H1 (cell line): ENCODE measurements around the gene GPR61. TPM values are rescaled to one million over a fixed set of nuclear protein-coding genes. Genes with fewer than 3 reads are reported as not detected.

Source experiments
- BACH1 ChIP-seq: IDR thresholded peaks from 2 replicates; pipeline ENCODE4 v1.6.1; 2012; ENCODE audit warnings: low read length, improper control_type of control experiment
- CHD2 ChIP-seq: IDR thresholded peaks from 2 replicates; pipeline ENCODE4 v1.6.1; 2012; ENCODE audit warnings: low read length, improper control_type of control experiment
- CHD7 ChIP-seq: fragments of 300-600 bp; sonication (generic); IDR thresholded peaks from 2 replicates; pipeline ENCODE4 v1.7.1; 2012; ENCODE audit warnings: low read length, moderate library complexity, mild to moderate bottlenecking, inconsistent platforms; ENCODE audit not compliant: insufficient replicate concordance
- CTCF ChIP-seq, 3 experiments: IDR thresholded peaks; 1 replicate in 2 of 3; 2 replicates in 1 of 3; pipeline versions ENCODE4 v1.5.1 to v1.6.1; 2011; ENCODE audit warnings: low read length in 3 of 3, mild to moderate bottlenecking in 3 of 3, inconsistent platforms in 2 of 3, low read depth in 1 of 3, moderate library complexity in 1 of 3; ENCODE audit not compliant: insufficient read depth in 1 of 3; ENCODE audit errors: control extremely low read depth in 1 of 3
- EGR1 ChIP-seq: IDR thresholded peaks from 2 replicates; pipeline ENCODE4 v1.6.1; 2011; ENCODE audit warnings: low read depth, low read length, borderline replicate concordance
- JUN ChIP-seq: IDR thresholded peaks from 2 replicates; pipeline ENCODE4 v1.6.1; 2011; ENCODE audit warnings: low read depth, mild to moderate bottlenecking, improper control_type of control experiment, low read length
- PHF8 ChIP-seq: fragments of 200-600 bp; sonication (generic); conservative IDR thresholded peaks from 2 replicates; pipeline ENCODE4 v1.7.1; 2012; ENCODE audit warnings: low read depth, mild to moderate bottlenecking, inconsistent platforms, low read length, moderate library complexity
- POLR2A ChIP-seq, 2 experiments: IDR thresholded peaks; 1 replicate in 1 of 2; 2 replicates in 1 of 2; pipeline ENCODE4 v1.6.1; 2011; ENCODE audit warnings: low read depth in 2 of 2, low read length in 2 of 2, mild to moderate bottlenecking in 2 of 2; ENCODE audit errors: control extremely low read depth in 1 of 2
- SP2 ChIP-seq: IDR thresholded peaks from 2 replicates; pipeline ENCODE4 v1.6.1; 2012; ENCODE audit warnings: mild to moderate bottlenecking, low read length, inconsistent platforms
- SP4 ChIP-seq: IDR thresholded peaks from 2 replicates; pipeline ENCODE4 v1.6.1; 2012; ENCODE audit warnings: low read length, inconsistent platforms
- TAF7 ChIP-seq: optimal IDR thresholded peaks from 2 replicates; pipeline ENCODE3; 2011; ENCODE audit warnings: low read depth, mild to moderate bottlenecking, inconsistent platforms, low read length, moderate library complexity, borderline replicate concordance
- polyA plus RNA-seq, 7 experiments: library from polyadenylated mRNA; depleted of rRNA in 3 of 7; stranded (reverse) in 5 of 7; unstranded in 2 of 7; fragments of >200 nt in 5 of 7; fragments of 200-250 nt in 2 of 7; gene quantifications; 1 replicate in 5 of 7; 2 replicates in 1 of 7; 4 replicates in 1 of 7; pipeline versions ENCODE4 v1.2.1 to v1.2.3, GENCODE V29; 2011 to 2013; ENCODE audit warnings: missing spikeins in 2 of 7, mixed read lengths in 2 of 7
- total RNA-seq: library from RNA; stranded (reverse); fragmentation: NEBNext Ultra II Directional; extraction: Animal tissue kit (Norgen Biotek cat#: 25700); gene quantifications from 2 replicates; pipeline ENCODE4 v1.2.1, GENCODE V29; 2021

Gene GPR61
- total and polyA plus RNA-seq, 2 of the 8 experiments (the other 6 are each of a cell fraction or from before 2014, with no cell fraction given) = 0.41 to 0.53 TPM

- no peak for TF ChIP-seq CHD7
- no peak for TF ChIP-seq POLR2A (IDR thresholded peaks at IDR 0.05; ENCODE audit: control extremely low read depth in 1 of 2, low read depth in 2 of 2, low read length in 2 of 2)
- TF ChIP-seq EGR1 = no peak
- no peak for TF ChIP-seq PHF8
- no peak for TF ChIP-seq BACH1
- TF ChIP-seq CTCF (IDR thresholded peaks at IDR 0.05; ENCODE audit: control extremely low read depth in 1 of 3, insufficient read depth in 1 of 3, low read depth in 1 of 3, low read length in 3 of 3) = no peak
- no peak for TF ChIP-seq TAF7
- no peak for TF ChIP-seq SP2
- no peak for TF ChIP-seq CHD2
- no peak for TF ChIP-seq SP4
- no peak for TF ChIP-seq JUN
Measured at GRCh38 chr1:109556563-109556962, 16.9 kb downstream of the GPR61 start (continued).
